Smooth muscle cell (in vitro differentiated cells): Measurements from ENCODE around the gene ZNF232. TPM values are rescaled to one million over a fixed set of nuclear protein-coding genes. Genes with fewer than 3 reads are reported as not detected.
"Not testable (repeated sequence)": the region's sequence is repeated elsewhere in the genome, so short reads cannot be mapped to it uniquely, and the experiment has no call there.

Experiments used
- DNase-seq: peaks from one replicate; lab custom pipeline; 2025; ENCODE audit not compliant: unreplicated experiment; lab: John Stamatoyannopoulos, UW
- H2AFZ ChIP-seq: fragments of 200-600 bp; sonication (generic); 2 replicates; pipeline ENCODE4 v1.6.0; 2016; ENCODE audit warnings: antibody characterized with exemption, low read depth, mild to moderate bottlenecking
- H3F3A ChIP-seq: fragments of 200-600 bp; sonication (generic); 2 replicates; pipeline ENCODE4 v1.6.0; 2017; ENCODE audit warnings: antibody characterized with exemption, low read depth
- H3K27ac ChIP-seq: fragments of 200-600 bp; sonication (generic); 2 replicates; pipeline ENCODE4 v1.5.1; 2016; ENCODE audit warnings: low read depth, mild to moderate bottlenecking
- H3K27me3 ChIP-seq: fragments of 200-600 bp; sonication (generic); 2 replicates; pipeline ENCODE4 v1.6.1; 2016; ENCODE audit warnings: low read depth, mild to moderate bottlenecking
- H3K36me3 ChIP-seq: fragments of 200-600 bp; sonication (generic); 2 replicates; pipeline ENCODE4 v1.5.1; 2016; ENCODE audit warnings: low read depth
- H3K4me1 ChIP-seq: fragments of 200-600 bp; sonication (generic); 2 replicates; pipeline ENCODE4 v1.5.1; 2016; ENCODE audit warnings: low read depth
- H3K4me2 ChIP-seq: fragments of 200-600 bp; sonication (generic); 2 replicates; pipeline ENCODE4 v1.6.0; 2016; ENCODE audit warnings: mild to moderate bottlenecking
- H3K4me3 ChIP-seq: fragments of 200-600 bp; sonication (generic); 2 replicates; pipeline ENCODE4 v1.5.1; 2016; ENCODE audit warnings: mild to moderate bottlenecking
- H3K79me2 ChIP-seq: fragments of 200-600 bp; sonication (generic); 2 replicates; pipeline ENCODE4 v1.6.0; 2016; ENCODE audit warnings: low read depth, mild to moderate bottlenecking
- H3K9ac ChIP-seq: fragments of 200-600 bp; sonication (generic); 2 replicates; pipeline ENCODE4 v1.6.0; 2016; ENCODE audit warnings: low read depth
- H3K9me3 ChIP-seq: fragments of 200-600 bp; sonication (generic); replicated peaks from 2 replicates; pipeline ENCODE4 v1.5.1; 2016; ENCODE audit warnings: low read depth
- H4K20me1 ChIP-seq: fragments of 200-600 bp; sonication (generic); 2 replicates; pipeline ENCODE4 v1.6.0; 2016; ENCODE audit warnings: low read depth
- WGBS: methylation state at CpG from one replicate; pipeline ENCODE4 v1.1.7; 2016; ENCODE audit warnings: low lambda C conversion rate; 5-methylcytosine and 5-hydroxymethylcytosine counted together
- polyA plus RNA-seq: library from polyadenylated mRNA; unstranded; fragments of >200 nt; fragmentation: Nextera tagmentation; extraction: Ambion mirVana; gene quantifications from 2 replicates; pipeline ENCODE4 v1.2.1, GENCODE V29; 2016
- total RNA-seq: library from RNA; depleted of rRNA; stranded (reverse); fragments of >200 nt; gene quantifications from 2 replicates; pipeline ENCODE4 v1.2.3, GENCODE V29; 2014
- TF ChIP-seq, protein P1 (sequence below): fragments of 200-600 bp; sonication (generic); IDR thresholded peaks from 2 replicates; pipeline ENCODE4 v1.5.1; 2017; ENCODE audit warnings: borderline replicate concordance, mild to moderate bottlenecking, antibody characterized with exemption; ENCODE audit not compliant: insufficient read depth, poor library complexity, severe bottlenecking

ZNF232 gene
- 11.2 and 12.5 TPM in 2 replicates for total RNA-seq
- polyA plus RNA-seq: 12.8 and 13.0 TPM in 2 replicates

DNA sequence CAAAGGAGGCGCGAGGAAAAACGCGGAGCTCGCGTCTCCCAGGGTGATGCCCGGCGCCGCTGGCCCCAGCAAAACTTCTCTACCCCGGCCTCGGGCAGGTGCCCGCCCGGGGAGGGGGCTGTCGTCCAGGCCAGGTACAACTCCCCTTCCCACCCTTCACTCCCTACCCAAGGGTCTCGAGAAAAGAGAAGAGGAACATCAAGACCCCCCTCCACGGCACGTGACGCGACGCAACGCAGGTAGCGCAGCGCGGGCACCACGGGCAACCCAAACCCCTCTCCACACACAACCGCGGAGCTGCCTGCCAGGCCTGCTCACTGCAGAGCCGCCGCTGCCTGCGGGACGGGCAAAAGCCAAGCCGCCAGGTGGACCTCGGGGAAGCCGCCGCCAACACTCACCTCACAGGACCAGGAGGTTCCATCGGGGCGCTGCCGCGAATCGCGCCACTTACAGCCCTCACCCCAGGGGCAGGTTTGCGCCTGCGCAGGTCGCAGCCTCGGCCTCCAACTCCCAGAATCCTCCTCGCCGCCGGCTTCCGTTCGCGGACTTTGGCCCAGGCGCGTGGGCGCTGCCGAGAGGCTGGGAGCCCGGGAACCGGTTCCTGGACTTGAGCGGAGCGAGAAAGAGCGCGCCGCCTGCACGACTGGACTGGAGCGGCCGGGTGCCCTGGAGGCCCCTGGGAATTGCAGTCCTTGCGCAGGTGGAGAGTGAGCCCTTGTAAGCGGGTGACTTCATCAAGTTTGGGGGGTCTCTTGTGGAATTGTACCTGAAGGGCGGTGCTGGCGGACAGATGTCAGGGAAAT lies at the start of gene ZNF232:
TSS of gene ZNF232 (minus strand) at position 477 of the 803 bp plus-strand sequence. CDS start at position 421, 56 bp downstream.
- TF ChIP-seq, protein P1, sequence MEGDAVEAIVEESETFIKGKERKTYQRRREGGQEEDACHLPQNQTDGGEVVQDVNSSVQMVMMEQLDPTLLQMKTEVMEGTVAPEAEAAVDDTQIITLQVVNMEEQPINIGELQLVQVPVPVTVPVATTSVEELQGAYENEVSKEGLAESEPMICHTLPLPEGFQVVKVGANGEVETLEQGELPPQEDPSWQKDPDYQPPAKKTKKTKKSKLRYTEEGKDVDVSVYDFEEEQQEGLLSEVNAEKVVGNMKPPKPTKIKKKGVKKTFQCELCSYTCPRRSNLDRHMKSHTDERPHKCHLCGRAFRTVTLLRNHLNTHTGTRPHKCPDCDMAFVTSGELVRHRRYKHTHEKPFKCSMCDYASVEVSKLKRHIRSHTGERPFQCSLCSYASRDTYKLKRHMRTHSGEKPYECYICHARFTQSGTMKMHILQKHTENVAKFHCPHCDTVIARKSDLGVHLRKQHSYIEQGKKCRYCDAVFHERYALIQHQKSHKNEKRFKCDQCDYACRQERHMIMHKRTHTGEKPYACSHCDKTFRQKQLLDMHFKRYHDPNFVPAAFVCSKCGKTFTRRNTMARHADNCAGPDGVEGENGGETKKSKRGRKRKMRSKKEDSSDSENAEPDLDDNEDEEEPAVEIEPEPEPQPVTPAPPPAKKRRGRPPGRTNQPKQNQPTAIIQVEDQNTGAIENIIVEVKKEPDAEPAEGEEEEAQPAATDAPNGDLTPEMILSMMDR: no peak

DNA sequence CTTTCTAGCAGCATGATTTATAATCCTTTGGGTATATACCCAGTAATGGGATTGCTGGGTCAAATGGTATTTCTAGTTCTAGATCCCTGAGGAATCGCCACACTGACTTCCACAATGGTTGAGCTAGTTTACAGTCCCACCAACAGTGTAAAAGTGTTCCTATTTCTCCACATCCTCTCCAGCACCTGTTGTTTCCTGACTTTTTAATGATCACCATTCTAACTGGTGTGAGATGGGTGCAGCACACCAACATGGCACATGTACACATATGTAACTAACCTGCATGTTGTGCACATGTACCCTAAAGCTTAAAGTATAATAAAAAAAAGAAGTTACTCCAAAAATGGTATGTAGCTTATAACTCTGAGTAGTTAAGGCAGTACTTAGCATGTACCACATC lies 49.0 kb upstream of the ZNF232 start:
- H3K4me2 ChIP-seq, H3K79me2 ChIP-seq, H4K20me1 ChIP-seq, H2AFZ ChIP-seq, H3K27ac ChIP-seq, H3K4me1 ChIP-seq, H3K4me3 ChIP-seq, H3K36me3 ChIP-seq, H3K9me3 ChIP-seq, H3F3A ChIP-seq, DNase-seq, H3K9ac ChIP-seq: not testable (repeated sequence)
- H3K27me3 ChIP-seq: peaks cover 16% of the 10 kb centered on the region
- WGBS: 92% methylated on average over 1 of the region's 1 CpG

More for the DNA sequence above, at the start of gene ZNF232:
- peaks cover 11% of the 10 kb centered on the region for H3F3A ChIP-seq
- peak within 1 kb of the TSS; percentile 73 for H3K27ac ChIP-seq
- no peaks in the 10 kb centered on the region for H3K27me3 ChIP-seq
- peak within 1 kb of the TSS; percentile 94 for H3K4me2 ChIP-seq
- H3K4me3 ChIP-seq: peak within 1 kb of the TSS; percentile 67
- H4K20me1 ChIP-seq: no peaks in the 10 kb centered on the region
- 1% methylated on average over 68 of the region's 69 CpGs for WGBS
- H3K9ac ChIP-seq: peak within 1 kb of the TSS; percentile 49
- peaks cover 7% of the 10 kb centered on the region for H3K79me2 ChIP-seq
- H3K9me3 ChIP-seq: no peaks in the 10 kb centered on the region
- peak; percentile 84 for DNase-seq
- H3K4me1 ChIP-seq: peaks cover 3% of the 10 kb centered on the region
- H3K36me3 ChIP-seq: peaks cover 12% of the 10 kb centered on the region
- H2AFZ ChIP-seq: peak within 1 kb of the TSS; percentile 91

DNA sequence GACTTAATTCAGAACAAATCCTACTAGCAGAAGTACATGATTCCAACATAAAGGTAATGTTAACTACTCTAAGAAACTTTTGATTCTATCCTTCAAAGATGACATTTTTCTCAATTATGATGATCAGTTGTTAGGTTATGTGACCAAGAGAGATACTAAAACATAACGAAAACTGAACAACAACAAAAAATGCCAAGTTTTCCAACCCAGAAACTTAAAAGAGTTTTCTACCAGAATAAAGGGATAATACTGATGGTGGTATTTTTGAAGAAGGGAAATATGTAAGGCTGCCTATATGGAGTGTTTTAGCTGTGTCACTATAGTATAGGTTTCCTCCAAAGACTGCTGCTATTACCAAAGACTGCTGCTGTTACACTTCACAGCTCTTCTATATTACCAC lies 34.4 kb upstream of the ZNF232 start:
- H4K20me1 ChIP-seq, DNase-seq, H3F3A ChIP-seq, H3K9me3 ChIP-seq, H3K4me2 ChIP-seq, H3K4me3 ChIP-seq, H3K79me2 ChIP-seq, H3K4me1 ChIP-seq, H3K36me3 ChIP-seq, H2AFZ ChIP-seq, H3K27ac ChIP-seq, H3K9ac ChIP-seq: not testable (repeated sequence)
- H3K27me3 ChIP-seq: peaks cover 21% of the 10 kb centered on the region
- 79% methylated on average over 1 of the region's 1 CpG for WGBS

DNA sequence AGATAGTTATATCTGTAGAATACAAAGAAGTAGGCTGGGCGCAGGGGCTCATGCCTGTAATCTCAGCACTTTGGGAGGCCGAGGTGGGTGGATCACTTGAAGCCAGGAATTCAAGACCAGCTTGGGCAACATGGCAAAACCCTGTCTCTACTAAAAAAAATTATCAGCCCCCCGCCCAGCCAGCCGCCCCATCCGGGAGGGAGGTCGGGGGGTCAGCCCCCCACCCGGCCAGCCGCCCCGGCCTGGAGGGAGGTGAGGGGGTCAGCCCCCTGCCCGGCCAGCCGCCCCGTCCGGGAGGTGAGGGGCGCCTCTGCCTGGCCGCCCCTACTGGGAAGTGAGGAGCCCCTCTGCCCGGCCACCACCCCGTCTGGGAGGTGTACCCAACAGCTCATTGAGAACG lies 31.2 kb upstream of the ZNF232 start:
- H3K79me2 ChIP-seq, H3K4me2 ChIP-seq, H3K9ac ChIP-seq, H4K20me1 ChIP-seq, H3F3A ChIP-seq, H3K4me3 ChIP-seq, H3K4me1 ChIP-seq, H3K27ac ChIP-seq, DNase-seq, H2AFZ ChIP-seq, H3K36me3 ChIP-seq, H3K9me3 ChIP-seq: not testable (repeated sequence)
- WGBS: 73% methylated on average over 4 of the region's 18 CpGs
- peaks cover 21% of the 10 kb centered on the region for H3K27me3 ChIP-seq

DNA sequence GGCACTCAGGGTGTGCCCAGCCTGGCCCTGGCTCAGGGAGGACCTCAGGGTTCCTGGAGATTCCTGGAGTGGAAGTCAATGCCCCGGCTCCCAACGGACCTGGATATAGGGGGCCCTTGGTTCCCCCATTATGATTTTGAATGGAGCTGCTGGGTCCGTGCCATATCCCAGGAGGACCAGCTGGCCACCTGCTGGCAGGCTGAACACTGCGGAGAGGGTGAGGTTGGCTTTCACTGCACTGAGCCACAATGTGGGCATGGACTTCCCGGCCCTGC lies 27.7 kb upstream of the ZNF232 start:
- Histone ChIP-seq H3K27ac (no peak overlapping the region), H3K4me1 (no peaks in the 10 kb centered on the region), H3K9me3 (no peaks in the 10 kb centered on the region), H3K9ac (no peak overlapping the region), H3K27me3 (no peaks in the 10 kb centered on the region), H3F3A (no peaks in the 10 kb centered on the region), H3K36me3 (no peaks in the 10 kb centered on the region), H3K4me3 (no peak overlapping the region), H2AFZ (no peak overlapping the region), H4K20me1 (no peaks in the 10 kb centered on the region), H3K79me2 (no peaks in the 10 kb centered on the region), H3K4me2 (no peak overlapping the region)
- WGBS: 89% methylated on average over 5 of the region's 5 CpGs
- DNase-seq: no peak
- TF ChIP-seq, protein P1: no peak
